Measurements from ENCODE around the gene C15orf40. TPM values are rescaled to one million over a fixed set of nuclear protein-coding genes. Genes with fewer than 3 reads are reported as not detected.

C15orf40 gene
- total and polyA plus RNA-seq, 4 donors = 7.3 to 25.2 (median 11.3) TPM

DNA sequence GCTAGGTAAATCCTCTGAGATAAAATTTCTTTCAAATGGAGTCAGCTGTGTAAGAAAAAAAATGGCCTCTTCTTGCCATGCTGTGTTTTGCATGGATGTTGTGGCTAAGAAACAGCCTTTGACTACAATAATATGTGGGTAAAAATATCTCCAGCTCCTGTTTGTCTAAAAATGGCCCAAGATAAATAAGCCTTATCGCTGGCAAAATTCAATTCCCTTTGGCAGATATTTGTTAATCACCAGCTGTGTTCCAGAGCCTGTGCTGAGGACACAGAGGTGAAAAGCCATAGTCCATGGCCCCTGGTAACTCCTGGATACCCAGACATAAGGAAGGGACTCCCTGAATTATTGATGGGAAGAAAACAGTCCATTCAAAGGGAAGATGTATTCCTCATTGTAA lies 40.7 kb downstream of the C15orf40 start (continued):
- TF ChIP-seq, protein P1, sequence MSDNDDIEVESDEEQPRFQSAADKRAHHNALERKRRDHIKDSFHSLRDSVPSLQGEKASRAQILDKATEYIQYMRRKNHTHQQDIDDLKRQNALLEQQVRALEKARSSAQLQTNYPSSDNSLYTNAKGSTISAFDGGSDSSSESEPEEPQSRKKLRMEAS (IDR thresholded peaks at IDR 0.05) = peak; percentile 57
- peak; percentile 78 for TF ChIP-seq SP1 (IDR thresholded peaks at IDR 0.05)
- TF ChIP-seq, protein P2, sequence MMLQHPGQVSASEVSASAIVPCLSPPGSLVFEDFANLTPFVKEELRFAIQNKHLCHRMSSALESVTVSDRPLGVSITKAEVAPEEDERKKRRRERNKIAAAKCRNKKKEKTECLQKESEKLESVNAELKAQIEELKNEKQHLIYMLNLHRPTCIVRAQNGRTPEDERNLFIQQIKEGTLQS (IDR thresholded peaks at IDR 0.05) = no peak
- peak; percentile 53 to 61 for TF ChIP-seq RAD21 (IDR thresholded peaks at IDR 0.05)

DNA sequence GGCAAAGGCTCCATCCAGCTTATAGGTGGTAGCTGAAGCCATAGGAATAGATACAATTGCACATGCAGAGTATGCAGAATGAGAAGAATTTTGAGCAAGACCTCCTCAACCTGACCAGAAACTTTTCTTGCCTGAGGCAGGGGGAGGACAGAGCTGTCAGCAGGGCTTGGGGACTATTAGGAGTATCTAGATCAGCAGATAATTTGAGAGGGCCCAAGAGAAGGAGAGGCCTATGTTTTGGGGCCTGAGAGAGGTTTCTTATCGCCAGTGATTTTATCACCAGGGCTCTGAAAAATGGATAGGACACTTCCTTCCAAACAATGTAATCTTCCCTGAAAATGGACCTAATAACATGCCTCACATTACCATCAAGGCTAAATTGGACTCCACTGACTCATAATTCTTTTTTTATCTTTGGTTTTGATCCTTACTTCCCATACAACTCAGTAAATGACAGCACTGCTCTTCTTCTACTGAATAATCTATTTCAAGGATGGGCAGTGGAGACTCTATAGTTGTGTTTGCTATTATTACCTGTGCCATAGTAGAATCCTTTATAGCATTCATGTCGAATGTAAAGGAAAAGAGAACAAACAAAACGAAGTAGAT lies 41.3 kb downstream of the C15orf40 start:
- no peaks in the 10 kb centered on the region for H3K27me3 ChIP-seq (ENCODE audit: control insufficient read depth in 4 of 4, insufficient read depth in 4 of 4, low read length in 3 of 4)
- no peak overlapping the region for H3K4me3 ChIP-seq (ENCODE audit: low read depth in 1 of 3, low read length in 3 of 3)
- H3K36me3 ChIP-seq (ENCODE audit: control insufficient read depth in 4 of 4, insufficient read depth in 3 of 4, low read depth in 1 of 4, low read length in 3 of 4) = no peaks in the 10 kb centered on the region
- no peak for DNase-seq (ENCODE audit: low spot score)
- peak overlapping the region in 1 of 2 donors; percentile 47 for H3K27ac ChIP-seq (ENCODE audit: low read depth in 1 of 2, low read length in 2 of 2)
- H3K9me3 ChIP-seq (ENCODE audit: control insufficient read depth in 4 of 4, low read length in 3 of 4) = no peaks in the 10 kb centered on the region
- TF ChIP-seq, protein P2 (IDR thresholded peaks at IDR 0.05) = no peak
- TF ChIP-seq GABPA (IDR thresholded peaks at IDR 0.05 in 1 of 2, conservative IDR thresholded peaks at IDR 0.05 in 1 of 2) (no peak), JUND (IDR thresholded peaks at IDR 0.05) (no peak), EGR1 (IDR thresholded peaks at IDR 0.05; ENCODE audit: low read depth in 2 of 2) (no peak), RAD21 (IDR thresholded peaks at IDR 0.05) (no peak), RXRA (IDR thresholded peaks at IDR 0.05) (no peak), SP1 (IDR thresholded peaks at IDR 0.05) (no peak), TAF1 (conservative IDR thresholded peaks at IDR 0.05) (no peak), NR2F2 (IDR thresholded peaks at IDR 0.05) (no peak), FOXA1 (IDR thresholded peaks at IDR 0.05) (no peak)
- TF ChIP-seq, protein P3, sequence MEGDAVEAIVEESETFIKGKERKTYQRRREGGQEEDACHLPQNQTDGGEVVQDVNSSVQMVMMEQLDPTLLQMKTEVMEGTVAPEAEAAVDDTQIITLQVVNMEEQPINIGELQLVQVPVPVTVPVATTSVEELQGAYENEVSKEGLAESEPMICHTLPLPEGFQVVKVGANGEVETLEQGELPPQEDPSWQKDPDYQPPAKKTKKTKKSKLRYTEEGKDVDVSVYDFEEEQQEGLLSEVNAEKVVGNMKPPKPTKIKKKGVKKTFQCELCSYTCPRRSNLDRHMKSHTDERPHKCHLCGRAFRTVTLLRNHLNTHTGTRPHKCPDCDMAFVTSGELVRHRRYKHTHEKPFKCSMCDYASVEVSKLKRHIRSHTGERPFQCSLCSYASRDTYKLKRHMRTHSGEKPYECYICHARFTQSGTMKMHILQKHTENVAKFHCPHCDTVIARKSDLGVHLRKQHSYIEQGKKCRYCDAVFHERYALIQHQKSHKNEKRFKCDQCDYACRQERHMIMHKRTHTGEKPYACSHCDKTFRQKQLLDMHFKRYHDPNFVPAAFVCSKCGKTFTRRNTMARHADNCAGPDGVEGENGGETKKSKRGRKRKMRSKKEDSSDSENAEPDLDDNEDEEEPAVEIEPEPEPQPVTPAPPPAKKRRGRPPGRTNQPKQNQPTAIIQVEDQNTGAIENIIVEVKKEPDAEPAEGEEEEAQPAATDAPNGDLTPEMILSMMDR (IDR thresholded peaks at IDR 0.05; ENCODE audit: low read depth, low read length, missing input control) = no peak
- TF ChIP-seq, protein P4, sequence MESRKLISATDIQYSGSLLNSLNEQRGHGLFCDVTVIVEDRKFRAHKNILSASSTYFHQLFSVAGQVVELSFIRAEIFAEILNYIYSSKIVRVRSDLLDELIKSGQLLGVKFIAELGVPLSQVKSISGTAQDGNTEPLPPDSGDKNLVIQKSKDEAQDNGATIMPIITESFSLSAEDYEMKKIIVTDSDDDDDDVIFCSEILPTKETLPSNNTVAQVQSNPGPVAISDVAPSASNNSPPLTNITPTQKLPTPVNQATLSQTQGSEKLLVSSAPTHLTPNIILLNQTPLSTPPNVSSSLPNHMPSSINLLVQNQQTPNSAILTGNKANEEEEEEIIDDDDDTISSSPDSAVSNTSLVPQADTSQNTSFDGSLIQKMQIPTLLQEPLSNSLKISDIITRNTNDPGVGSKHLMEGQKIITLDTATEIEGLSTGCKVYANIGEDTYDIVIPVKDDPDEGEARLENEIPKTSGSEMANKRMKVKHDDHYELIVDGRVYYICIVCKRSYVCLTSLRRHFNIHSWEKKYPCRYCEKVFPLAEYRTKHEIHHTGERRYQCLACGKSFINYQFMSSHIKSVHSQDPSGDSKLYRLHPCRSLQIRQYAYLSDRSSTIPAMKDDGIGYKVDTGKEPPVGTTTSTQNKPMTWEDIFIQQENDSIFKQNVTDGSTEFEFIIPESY (IDR thresholded peaks at IDR 0.05) = no peak
- TF ChIP-seq, protein P1 (IDR thresholded peaks at IDR 0.05) = no peak
- H3K4me1 ChIP-seq (ENCODE audit: control insufficient read depth in 4 of 4, insufficient read depth in 4 of 4, low read length in 3 of 4) = peaks cover 8 to 42% (median 34%) of the 10 kb centered on the region in 4 donors
- 42% methylated on average over 3 of the region's 3 CpGs for WGBS
- no peak overlapping the region for H3K9ac ChIP-seq (ENCODE audit: low read depth in 1 of 2, low read length in 2 of 2)

DNA sequence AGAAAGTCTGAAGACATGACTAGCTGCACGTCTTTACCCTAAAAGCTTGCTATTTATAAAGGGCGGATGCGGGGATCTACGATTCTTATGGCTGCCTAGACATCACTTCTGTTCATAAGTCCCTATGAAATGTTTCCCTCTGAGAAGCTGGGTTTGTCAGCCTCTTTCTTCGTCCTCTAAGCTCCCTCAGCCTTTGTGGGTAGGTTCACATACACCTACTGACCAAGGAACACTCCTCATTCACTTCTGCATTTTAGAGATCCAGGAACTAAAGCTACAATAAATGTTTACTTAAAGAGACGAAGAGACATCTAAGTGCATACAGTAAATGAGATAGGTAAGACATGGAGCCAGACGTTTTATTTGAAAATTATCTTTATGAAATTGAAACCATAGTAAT lies 42.1 kb downstream of the C15orf40 start:
- no peaks in the 10 kb centered on the region for H3K36me3 ChIP-seq (ENCODE audit: control insufficient read depth in 4 of 4, insufficient read depth in 3 of 4, low read depth in 1 of 4, low read length in 3 of 4)
- peaks cover 8 to 42% (median 34%) of the 10 kb centered on the region in 4 donors for H3K4me1 ChIP-seq (ENCODE audit: control insufficient read depth in 4 of 4, insufficient read depth in 4 of 4, low read length in 3 of 4)
- WGBS = 86% methylated on average over 7 of the region's 7 CpGs
- no peak overlapping the region for H3K27ac ChIP-seq (ENCODE audit: low read depth in 1 of 2, low read length in 2 of 2)
- TF ChIP-seq NR2F2 (IDR thresholded peaks at IDR 0.05) (no peak), FOXA2 (IDR thresholded peaks at IDR 0.05) (no peak), FOXA1 (IDR thresholded peaks at IDR 0.05) (no peak), GABPA (IDR thresholded peaks at IDR 0.05 in 1 of 2, conservative IDR thresholded peaks at IDR 0.05 in 1 of 2) (no peak), HNF4A (conservative IDR thresholded peaks at IDR 0.05) (no peak), JUND (IDR thresholded peaks at IDR 0.05) (no peak), YY1 (IDR thresholded peaks at IDR 0.05) (no peak), TAF1 (conservative IDR thresholded peaks at IDR 0.05) (no peak), SP1 (IDR thresholded peaks at IDR 0.05) (no peak), HNF4G (IDR thresholded peaks at IDR 0.05) (no peak)
- TF ChIP-seq, protein P5, sequence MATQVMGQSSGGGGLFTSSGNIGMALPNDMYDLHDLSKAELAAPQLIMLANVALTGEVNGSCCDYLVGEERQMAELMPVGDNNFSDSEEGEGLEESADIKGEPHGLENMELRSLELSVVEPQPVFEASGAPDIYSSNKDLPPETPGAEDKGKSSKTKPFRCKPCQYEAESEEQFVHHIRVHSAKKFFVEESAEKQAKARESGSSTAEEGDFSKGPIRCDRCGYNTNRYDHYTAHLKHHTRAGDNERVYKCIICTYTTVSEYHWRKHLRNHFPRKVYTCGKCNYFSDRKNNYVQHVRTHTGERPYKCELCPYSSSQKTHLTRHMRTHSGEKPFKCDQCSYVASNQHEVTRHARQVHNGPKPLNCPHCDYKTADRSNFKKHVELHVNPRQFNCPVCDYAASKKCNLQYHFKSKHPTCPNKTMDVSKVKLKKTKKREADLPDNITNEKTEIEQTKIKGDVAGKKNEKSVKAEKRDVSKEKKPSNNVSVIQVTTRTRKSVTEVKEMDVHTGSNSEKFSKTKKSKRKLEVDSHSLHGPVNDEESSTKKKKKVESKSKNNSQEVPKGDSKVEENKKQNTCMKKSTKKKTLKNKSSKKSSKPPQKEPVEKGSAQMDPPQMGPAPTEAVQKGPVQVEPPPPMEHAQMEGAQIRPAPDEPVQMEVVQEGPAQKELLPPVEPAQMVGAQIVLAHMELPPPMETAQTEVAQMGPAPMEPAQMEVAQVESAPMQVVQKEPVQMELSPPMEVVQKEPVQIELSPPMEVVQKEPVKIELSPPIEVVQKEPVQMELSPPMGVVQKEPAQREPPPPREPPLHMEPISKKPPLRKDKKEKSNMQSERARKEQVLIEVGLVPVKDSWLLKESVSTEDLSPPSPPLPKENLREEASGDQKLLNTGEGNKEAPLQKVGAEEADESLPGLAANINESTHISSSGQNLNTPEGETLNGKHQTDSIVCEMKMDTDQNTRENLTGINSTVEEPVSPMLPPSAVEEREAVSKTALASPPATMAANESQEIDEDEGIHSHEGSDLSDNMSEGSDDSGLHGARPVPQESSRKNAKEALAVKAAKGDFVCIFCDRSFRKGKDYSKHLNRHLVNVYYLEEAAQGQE (IDR thresholded peaks at IDR 0.05) = no peak
- TF ChIP-seq, protein P2 (IDR thresholded peaks at IDR 0.05) = no peak
- TF ChIP-seq, protein P4 (IDR thresholded peaks at IDR 0.05) = no peak
- H3K9ac ChIP-seq (ENCODE audit: low read depth in 1 of 2, low read length in 2 of 2) = no peak overlapping the region
- no peak overlapping the region for H3K4me3 ChIP-seq (ENCODE audit: low read depth in 1 of 3, low read length in 3 of 3)
- H3K27me3 ChIP-seq (ENCODE audit: control insufficient read depth in 4 of 4, insufficient read depth in 4 of 4, low read length in 3 of 4) = no peaks in the 10 kb centered on the region
- H3K9me3 ChIP-seq (ENCODE audit: control insufficient read depth in 4 of 4, low read length in 3 of 4) = no peaks in the 10 kb centered on the region
- DNase-seq (ENCODE audit: low spot score) = no peak

Data from liver (tissue), 9 donors.